ENCODE data around the gene ADAM15. TPM values are rescaled to one million over a fixed set of nuclear protein-coding genes. Genes with fewer than 3 reads are reported as not detected.

Gene ADAM15
- total RNA-seq, 1 experiment from 2014 or later, result 41.7 TPM

DNA sequence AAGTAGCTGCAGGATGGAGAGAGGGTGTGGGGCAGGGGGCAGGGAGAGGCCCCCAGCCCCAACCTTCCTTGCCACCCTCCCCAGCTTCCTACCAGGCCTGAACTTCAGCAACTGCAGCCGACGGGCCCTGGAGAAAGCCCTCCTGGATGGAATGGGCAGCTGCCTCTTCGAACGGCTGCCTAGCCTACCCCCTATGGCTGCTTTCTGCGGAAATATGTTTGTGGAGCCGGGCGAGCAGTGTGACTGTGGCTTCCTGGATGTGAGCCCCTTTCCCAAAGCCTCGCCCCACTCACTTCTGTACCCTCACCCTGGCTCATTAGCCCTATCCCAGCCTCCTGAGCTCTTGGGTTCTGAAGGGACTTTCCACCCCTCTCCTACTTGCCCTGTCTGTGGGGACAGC lies 6.0 kb downstream of the ADAM15 start:
- intact Hi-C loops (cut with micrococcal nuclease; ENCODE audit: unreplicated experiment) (no loop called here), in situ Hi-C loops (cut with HindIII; ENCODE audit: low pct_unique_long_range_greater_than_20kb, low sequenced_read_pairs) (no loop called here)
- BruUV-seq (replicated peaks), result no TSS peak
- CTCF ChIA-PET, result no interaction called here
- H3K36me3 ChIP-seq (ENCODE audit: control insufficient read depth, insufficient read depth, low read length), result no peaks in the 10 kb centered on the region
- ATAC-seq (no peak), DNase-seq (ENCODE audit: low read depth, low spot score) (no peak)
- TF ChIP-seq SIN3A (IDR thresholded peaks at IDR 0.05; ENCODE audit: borderline replicate concordance, insufficient read depth, low read depth, low read length) (no peak), TCF7L2 (IDR thresholded peaks at IDR 0.05; ENCODE audit: low read depth, low read length) (no peak), POLR2AphosphoS5 (IDR thresholded peaks at IDR 0.05; ENCODE audit: low read depth, low read length) (no peak)
- TF ChIP-seq, protein P1, sequence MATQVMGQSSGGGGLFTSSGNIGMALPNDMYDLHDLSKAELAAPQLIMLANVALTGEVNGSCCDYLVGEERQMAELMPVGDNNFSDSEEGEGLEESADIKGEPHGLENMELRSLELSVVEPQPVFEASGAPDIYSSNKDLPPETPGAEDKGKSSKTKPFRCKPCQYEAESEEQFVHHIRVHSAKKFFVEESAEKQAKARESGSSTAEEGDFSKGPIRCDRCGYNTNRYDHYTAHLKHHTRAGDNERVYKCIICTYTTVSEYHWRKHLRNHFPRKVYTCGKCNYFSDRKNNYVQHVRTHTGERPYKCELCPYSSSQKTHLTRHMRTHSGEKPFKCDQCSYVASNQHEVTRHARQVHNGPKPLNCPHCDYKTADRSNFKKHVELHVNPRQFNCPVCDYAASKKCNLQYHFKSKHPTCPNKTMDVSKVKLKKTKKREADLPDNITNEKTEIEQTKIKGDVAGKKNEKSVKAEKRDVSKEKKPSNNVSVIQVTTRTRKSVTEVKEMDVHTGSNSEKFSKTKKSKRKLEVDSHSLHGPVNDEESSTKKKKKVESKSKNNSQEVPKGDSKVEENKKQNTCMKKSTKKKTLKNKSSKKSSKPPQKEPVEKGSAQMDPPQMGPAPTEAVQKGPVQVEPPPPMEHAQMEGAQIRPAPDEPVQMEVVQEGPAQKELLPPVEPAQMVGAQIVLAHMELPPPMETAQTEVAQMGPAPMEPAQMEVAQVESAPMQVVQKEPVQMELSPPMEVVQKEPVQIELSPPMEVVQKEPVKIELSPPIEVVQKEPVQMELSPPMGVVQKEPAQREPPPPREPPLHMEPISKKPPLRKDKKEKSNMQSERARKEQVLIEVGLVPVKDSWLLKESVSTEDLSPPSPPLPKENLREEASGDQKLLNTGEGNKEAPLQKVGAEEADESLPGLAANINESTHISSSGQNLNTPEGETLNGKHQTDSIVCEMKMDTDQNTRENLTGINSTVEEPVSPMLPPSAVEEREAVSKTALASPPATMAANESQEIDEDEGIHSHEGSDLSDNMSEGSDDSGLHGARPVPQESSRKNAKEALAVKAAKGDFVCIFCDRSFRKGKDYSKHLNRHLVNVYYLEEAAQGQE (IDR thresholded peaks at IDR 0.05; ENCODE audit: insufficient read depth in 1 of 2, low read depth in 2 of 2, low read length in 1 of 2), result no peak
- TF ChIP-seq, protein P2, sequence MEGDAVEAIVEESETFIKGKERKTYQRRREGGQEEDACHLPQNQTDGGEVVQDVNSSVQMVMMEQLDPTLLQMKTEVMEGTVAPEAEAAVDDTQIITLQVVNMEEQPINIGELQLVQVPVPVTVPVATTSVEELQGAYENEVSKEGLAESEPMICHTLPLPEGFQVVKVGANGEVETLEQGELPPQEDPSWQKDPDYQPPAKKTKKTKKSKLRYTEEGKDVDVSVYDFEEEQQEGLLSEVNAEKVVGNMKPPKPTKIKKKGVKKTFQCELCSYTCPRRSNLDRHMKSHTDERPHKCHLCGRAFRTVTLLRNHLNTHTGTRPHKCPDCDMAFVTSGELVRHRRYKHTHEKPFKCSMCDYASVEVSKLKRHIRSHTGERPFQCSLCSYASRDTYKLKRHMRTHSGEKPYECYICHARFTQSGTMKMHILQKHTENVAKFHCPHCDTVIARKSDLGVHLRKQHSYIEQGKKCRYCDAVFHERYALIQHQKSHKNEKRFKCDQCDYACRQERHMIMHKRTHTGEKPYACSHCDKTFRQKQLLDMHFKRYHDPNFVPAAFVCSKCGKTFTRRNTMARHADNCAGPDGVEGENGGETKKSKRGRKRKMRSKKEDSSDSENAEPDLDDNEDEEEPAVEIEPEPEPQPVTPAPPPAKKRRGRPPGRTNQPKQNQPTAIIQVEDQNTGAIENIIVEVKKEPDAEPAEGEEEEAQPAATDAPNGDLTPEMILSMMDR (IDR thresholded peaks at IDR 0.05), result no peak
- H3K4me3 ChIP-seq (ENCODE audit: low read depth in 2 of 2, low read length in 2 of 2), result no peak overlapping the region
- POLR2A ChIA-PET, result no interaction called here
- H3K9me3 ChIP-seq (ENCODE audit: control insufficient read depth, insufficient read depth, low read depth, low read length), result no peaks in the 10 kb centered on the region
- H3K4me1 ChIP-seq (ENCODE audit: control insufficient read depth, insufficient read depth, low read length), result peaks cover 10% of the 10 kb centered on the region
- no peak overlapping the region for H3K27ac ChIP-seq (ENCODE audit: low read length)
- H3K27me3 ChIP-seq (ENCODE audit: control insufficient read depth, insufficient read depth, low read length), result no peaks in the 10 kb centered on the region

DNA sequence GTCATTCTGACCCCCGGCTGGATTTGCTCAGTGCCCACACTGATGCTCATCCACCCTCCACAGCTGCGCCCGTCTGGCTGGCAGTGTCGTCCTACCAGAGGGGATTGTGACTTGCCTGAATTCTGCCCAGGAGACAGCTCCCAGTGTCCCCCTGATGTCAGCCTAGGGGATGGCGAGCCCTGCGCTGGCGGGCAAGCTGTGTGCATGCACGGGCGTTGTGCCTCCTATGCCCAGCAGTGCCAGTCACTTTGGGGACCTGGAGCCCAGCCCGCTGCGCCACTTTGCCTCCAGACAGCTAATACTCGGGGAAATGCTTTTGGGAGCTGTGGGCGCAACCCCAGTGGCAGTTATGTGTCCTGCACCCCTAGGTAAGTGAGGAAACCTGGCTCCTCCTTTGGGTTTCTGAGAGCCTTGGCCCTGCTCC lies 6.7 kb downstream of the ADAM15 start:
- no TSS peak for BruUV-seq (replicated peaks)
- H3K4me3 ChIP-seq (ENCODE audit: low read depth in 2 of 2, low read length in 2 of 2), result no peak overlapping the region
- H3K36me3 ChIP-seq (ENCODE audit: control insufficient read depth, insufficient read depth, low read length), result no peaks in the 10 kb centered on the region
- ATAC-seq (no peak), DNase-seq (ENCODE audit: low read depth, low spot score) (no peak)
- TF ChIP-seq SIN3A (IDR thresholded peaks at IDR 0.05; ENCODE audit: borderline replicate concordance, insufficient read depth, low read depth, low read length) (no peak), TCF7L2 (IDR thresholded peaks at IDR 0.05; ENCODE audit: low read depth, low read length) (no peak), POLR2AphosphoS5 (IDR thresholded peaks at IDR 0.05; ENCODE audit: low read depth, low read length) (no peak)
- TF ChIP-seq, protein P2 (IDR thresholded peaks at IDR 0.05), result no peak
- TF ChIP-seq, protein P1 (IDR thresholded peaks at IDR 0.05; ENCODE audit: insufficient read depth in 1 of 2, low read depth in 2 of 2, low read length in 1 of 2), result no peak
- no peaks in the 10 kb centered on the region for H3K27me3 ChIP-seq (ENCODE audit: control insufficient read depth, insufficient read depth, low read length)
- H3K27ac ChIP-seq (ENCODE audit: low read length), result no peak overlapping the region
- ChIA-PET CTCF (no interaction called here), POLR2A (no interaction called here)
- peaks cover 6% of the 10 kb centered on the region for H3K4me1 ChIP-seq (ENCODE audit: control insufficient read depth, insufficient read depth, low read length)
- intact Hi-C loops (cut with micrococcal nuclease; ENCODE audit: unreplicated experiment), result no loop called here
- in situ Hi-C loops (cut with HindIII; ENCODE audit: low pct_unique_long_range_greater_than_20kb, low sequenced_read_pairs), result no loop called here
- H3K9me3 ChIP-seq (ENCODE audit: control insufficient read depth, insufficient read depth, low read depth, low read length), result no peaks in the 10 kb centered on the region
